GM21576 (cell line): Measurements from ENCODE around the gene ANKS1B.

Source experiments
- ATAC-seq: cut with Tn5 transposase; IDR thresholded peaks from one replicate; pipeline ENCODE4 v1.9.1; 2021; ENCODE audit warnings: mild to moderate bottlenecking, moderate library complexity; ENCODE audit not compliant: unreplicated experiment

The ANKS1B gene

DNA sequence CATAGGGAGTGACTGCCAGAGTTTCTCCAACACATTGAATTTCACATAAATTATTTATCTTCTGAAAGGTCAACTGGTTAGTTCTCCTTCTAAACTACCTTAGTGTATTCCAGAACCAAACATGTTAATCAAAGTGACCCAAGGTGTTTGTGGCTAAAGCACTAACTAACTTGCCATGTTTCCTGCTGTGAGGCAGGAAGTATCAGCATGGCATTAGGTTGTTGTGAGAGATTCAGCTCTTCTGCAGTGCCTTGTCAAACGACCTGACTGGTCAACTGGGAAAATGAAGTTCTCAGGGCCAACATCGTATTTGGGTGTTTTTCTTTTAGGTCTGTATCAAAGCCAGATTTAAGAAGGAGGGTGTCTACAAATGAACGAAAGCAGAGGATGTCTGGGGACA, 891.6 kb downstream of the ANKS1B start:
- ATAC-seq: no peak

DNA sequence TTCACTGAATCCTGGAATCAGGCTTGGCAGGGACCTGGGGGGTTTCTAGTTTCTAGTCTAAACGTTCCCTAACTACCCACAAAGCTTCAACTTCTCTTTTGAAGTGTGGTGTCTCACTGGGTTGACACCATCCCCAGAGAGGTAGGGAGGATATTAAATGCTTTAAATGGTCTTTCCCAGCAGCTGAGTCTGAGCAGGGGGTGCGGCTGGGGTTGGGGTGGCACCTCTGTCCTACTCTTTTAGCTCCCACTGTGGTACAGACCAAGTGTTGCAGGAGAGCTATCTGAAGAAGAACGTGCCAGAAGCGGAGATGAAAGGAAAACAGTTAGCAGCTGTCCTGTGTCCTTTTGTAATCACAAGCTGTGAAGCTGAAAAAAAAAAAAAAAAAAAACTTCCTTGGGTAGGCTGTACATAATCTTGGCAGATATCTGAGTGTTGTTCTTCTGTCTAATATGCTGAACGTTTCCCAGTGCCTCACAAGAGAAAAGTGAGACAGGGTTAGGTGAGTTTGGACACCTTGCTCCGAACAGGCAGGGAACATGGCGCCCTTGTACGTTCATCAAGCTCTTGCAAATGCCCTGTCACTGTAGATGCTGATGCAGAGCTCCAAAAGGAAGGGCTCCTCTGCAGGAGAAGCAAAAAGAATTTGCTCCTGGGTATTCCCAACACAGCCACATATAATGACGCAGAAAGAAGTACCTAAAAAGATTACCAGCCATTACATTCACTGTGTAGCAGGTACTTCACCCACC, 892.5 kb downstream of the ANKS1B start:
- no peak for ATAC-seq

DNA sequence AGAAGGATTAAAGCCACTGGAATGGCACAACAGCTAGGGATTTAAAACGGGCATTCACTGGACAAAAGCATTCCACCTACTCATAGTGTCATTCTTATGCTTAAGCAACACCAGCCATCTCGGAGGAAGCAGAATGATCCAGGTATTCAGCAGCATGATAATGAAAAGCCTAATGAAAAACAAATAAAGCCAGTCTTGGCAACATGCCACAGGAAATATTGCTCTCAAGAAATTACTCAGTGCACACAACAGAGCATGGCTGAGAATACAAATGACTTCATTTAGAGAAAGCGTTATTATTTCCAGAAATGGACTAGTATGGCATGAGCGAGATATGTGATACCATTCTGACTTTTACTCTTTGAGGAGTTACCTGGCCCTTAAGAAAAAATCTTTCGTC, 897.5 kb downstream of the ANKS1B start:
- no peak for ATAC-seq

DNA sequence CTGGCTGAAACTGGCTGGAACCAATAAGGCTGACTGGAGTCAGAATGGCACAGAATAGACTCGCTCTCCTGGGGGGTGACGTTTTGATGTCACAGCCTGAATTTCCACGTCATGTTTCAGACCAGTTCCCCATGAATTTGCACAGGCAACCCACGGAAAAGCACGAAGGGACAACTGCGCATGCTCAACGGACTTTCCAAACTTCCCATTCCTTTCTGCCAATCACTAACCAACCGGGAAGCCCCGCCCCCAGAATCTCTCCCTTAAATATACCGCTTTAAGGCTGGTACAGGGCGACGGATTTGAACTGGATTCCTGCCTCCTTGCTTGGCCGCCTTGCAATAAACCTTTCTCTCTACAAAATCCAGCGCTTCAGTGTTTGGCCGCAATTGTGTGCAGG, 904.9 kb downstream of the ANKS1B start:
- ATAC-seq: no peak

DNA sequence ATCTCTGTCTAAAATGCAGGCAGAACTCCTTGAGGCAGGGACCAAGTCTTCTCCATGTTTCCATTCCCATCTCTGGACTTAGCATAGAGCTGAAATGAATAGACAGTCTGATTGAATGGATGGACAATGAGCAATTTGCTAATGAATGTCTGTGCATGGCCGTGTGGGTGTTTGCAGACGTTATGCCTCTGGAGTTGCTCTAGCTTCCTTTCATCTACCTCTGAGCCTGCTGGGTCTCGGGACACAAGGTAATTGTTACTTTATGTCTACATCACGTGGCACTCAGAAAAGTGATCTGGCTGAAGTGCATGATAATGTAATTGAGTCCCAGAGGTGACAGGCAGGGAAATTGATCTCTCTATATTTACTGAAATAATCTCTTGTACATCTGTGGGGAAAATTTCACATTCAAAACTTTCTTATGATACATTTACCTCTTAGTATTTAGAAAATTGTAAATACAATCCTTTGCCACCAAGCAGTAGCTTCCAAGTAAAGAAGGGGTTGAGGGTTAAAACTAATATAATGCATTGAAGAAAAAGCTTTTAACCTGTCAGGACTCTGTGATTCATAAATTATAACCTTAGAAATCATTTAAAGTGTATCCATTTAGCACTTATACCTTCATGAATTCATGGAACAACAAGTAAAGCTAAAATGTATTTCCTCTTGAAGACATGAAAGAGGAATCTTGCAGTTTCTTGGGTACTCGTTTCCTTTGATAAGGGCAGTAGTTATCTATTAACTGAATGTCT, 915.6 kb downstream of the ANKS1B start:
- no peak for ATAC-seq

DNA sequence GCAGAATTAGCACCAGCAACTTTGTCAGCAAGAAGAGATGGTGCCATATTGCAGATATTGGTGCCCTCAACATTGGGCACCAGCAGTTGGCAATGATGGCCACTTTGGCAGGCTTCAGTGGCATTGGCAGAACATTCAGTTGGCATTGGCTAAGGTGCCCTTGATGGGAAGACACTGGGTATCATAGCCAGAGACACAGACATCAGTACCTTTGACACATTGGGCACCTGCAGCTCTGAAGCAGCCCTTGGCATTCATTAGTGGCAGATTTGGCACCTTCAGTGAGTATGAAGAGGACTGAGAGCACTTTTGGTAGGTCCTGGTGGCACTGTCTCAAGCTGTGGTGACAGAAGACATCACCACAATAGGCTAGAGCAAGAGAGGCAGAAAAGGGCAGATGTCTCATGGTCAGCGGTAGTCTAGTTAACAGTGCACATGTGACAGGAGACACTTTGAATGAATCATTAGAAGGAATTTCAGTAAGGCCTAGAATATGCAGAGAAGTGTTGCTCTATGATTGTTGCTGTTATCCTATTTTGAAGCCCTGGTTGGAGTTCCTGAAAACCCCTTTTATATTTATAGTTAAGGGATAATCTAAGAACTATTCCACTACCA, 917.5 kb downstream of the ANKS1B start:
- no peak for ATAC-seq

DNA sequence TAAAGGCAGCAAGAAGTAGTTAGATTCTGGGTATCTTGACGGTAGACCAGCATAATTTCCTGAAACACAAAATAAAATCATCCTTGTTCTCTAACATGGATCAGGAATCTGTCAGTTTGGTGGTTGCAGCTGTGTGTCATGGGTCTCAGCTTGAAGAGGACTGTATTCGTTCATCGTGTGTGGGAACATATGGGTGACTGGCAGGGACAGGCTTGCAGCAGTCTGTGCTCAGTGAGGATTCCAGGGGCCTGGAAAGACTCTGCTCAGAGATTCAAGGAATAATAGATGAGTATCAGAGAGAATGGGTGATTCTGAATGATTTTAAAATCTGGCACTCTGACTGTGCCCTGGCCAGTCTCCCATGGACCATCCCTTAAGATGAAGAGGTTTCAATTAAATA, 918.0 kb downstream of the ANKS1B start:
- ATAC-seq: no peak

DNA sequence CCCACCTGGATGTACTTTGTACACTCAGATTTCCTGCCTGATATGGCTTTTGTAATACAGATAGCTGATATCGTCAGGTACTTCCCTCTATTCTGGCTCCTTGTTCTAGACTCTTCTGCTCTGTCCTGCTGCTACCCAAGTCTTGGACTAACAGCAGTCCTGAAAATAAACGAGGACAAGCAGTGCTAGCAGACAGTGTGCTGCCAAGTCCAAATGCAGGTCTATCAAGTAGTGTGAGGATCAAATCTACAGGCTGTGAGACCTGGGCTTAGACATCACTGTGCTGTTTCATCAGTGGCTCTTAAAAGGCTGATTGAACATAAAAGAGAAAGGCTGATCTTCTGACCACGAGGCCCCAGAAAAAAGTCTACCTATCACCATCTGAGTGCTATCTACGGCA, 921.6 kb downstream of the ANKS1B start:
- ATAC-seq: no peak

DNA sequence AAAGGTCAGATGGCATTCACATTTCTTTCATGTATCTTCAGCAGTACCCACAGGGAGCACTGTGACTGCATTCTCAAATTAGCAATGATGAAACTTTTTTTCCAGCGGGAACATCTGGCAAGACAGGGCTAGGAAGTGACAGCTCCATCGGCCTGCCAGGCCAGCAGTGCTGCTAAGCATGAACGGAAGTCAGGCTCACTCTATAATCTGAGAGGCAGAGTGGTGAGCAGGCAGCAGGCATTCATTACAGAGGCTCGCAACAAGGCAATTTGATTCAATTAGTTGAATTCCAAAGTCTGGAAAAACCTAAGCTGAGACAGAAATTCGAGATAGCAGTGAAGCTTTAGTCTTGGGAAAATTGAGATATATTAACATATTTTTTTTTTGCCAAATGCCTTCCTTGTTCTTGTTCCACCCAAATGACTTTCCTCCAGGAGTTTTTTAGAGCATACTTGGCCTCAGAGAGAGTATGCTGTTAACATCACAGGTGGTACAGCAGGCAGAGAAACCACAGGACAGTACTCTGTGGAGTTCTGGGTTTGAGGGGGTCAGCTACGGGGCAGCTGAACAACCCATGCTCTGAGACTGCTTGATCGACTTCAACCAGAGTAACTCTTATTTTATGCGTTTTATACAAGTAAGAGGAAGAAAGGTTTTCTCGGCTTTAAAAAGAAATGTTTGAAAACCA, 924.8 kb downstream of the ANKS1B start:
- no peak for ATAC-seq

DNA sequence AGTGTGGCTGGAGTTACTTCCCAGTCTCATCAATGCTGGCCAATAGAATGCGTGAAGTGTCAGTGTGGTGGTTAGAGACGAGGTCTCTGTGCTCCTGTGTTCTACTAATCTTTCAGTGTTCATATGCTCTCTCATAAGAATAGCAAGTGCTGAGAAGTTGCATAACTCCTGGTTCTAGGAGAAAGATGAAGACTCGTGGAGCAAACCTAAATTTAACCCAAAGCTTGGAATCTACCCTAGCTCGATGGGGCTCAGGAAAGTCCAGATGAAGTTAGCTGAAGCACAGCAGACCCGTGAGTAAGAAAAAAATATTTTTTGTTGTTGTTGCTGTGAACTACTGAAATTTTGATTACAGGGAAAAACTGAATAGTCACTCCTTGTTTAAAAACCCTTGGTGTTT, 927.1 kb downstream of the ANKS1B start:
- ATAC-seq: no peak

DNA sequence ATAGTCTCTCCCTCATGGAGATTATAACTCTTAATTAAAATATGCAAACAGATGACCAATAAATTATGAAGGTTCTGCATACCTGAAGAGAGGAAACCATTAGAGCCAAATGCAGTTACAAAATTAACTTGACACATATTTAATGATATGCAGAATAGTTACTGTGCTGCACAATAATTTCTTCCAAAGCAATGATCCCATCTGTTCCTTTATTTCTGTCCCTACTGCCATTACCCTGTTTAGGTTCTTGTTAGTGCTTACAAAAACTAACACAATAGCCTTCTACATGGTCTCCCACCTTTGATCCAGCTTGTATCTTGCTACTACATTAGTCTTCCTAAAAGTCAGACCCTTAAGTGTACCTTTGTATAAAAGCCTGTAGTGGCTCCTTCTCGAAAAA, 928.5 kb downstream of the ANKS1B start:
- no peak for ATAC-seq

DNA sequence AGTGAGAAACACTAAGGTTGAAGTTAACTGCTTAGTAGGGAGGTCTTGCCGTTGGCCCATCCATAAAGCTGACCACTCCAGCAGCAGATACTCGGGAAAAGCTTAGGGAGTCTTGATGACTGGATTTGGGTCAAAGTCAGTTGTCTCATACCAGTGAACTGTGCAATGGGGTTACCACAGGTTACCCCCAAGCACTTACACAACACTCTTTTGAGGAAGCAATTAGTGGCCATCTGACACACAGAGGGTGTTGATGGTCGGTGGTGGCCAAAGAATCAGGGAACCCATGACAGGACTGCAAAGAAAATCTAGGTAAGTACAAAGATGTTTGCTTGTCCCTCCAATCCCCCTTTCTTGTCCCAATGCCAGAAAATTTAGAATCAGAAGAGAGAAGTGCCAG, 929.4 kb downstream of the ANKS1B start:
- no peak for ATAC-seq

DNA sequence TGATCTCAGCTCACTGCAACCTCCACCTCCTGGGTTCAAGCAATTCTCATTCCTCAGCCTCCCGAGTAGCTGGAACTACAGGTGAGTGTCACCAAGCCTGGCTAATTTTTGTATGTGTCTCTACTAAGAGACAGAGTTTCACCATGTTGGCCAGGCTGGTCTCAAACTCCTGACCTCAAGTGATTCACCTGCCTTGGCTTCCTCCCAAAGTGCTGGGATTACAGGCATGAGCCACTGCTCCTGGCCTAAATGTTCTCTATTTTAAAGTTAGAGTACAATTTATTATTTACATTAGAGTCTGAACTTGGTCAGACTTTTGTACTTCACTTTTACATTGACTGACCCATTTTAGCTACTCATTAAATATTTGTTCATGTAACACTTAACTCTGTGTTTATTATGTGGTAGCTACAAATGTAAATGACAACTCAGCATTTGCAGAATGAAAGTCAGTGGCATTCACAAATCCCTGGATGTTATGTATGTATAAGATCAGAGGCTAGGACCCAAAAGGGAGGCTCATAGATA, 930.1 kb downstream of the ANKS1B start:
- no peak for ATAC-seq

DNA sequence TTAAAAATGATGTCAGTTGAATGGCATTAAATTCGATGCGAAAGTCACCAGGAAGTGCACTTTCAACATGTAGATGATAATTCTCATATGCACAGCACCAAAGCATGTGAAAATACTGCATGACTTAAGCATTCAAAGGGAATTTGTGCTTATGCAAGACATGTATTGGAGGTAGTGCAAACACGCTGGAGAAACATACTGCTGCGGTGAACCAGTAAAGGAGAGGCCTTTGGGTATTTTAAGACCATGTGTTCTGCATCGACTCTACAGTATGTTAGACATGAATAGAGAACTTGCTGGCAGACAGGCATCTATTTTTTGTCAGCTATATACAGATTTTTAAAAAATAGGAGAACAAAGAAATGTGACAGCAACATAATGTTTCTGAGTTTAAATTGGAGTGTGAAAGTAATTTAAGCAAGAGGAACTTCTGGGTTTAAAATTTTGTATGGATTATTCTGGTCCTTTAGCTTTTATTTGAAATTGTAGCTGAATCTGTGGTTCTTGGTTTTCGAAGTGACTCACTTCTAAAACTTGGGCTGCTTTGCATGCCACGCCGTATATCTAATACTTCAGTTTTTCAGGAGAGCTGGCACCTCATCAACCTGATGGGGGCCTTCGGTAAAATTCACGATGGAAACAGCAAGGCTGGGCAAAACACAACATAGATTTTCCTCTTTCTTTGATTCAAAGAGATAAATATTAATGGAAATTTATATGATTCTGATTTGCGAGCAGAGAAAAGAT, 930.9 kb downstream of the ANKS1B start:
- ATAC-seq: no peak

DNA sequence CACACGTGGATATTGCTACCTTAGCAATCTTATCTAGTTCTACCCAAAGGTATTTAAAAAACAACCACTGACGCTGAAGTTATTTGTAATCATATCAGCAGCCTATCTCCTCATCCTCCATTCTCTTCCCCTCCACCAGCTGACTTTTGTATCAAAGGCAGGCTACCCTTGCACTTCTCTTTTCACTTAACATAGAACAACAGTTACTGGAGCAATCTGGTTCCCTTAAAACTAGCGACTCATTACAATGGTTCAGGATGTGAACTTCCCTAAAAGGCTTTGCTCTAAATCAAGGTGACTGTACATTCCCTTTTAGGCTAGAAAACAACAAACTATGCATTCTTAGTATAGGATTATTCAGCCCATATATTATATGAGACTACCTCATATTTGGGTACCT, 935.0 kb downstream of the ANKS1B start:
- no peak for ATAC-seq

DNA sequence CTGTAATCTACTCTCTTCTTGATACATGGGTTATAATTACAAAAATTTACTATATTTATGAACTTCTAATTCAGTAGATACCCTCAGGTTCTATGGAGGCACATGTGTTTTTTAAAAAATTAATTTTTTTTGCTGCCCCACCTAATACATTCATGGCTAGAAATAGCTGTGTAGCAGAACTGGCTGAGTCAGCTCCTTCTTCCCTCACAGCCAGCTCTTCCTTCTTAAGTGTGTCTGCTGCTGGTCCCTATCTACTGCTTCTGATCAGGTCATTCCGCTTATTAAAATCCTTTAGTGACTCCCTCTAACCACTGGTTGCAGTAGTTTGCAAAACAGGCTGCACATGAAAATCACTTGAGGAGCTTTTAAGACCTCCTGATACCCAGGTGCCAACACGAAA, 939.6 kb downstream of the ANKS1B start:
- no peak for ATAC-seq

DNA sequence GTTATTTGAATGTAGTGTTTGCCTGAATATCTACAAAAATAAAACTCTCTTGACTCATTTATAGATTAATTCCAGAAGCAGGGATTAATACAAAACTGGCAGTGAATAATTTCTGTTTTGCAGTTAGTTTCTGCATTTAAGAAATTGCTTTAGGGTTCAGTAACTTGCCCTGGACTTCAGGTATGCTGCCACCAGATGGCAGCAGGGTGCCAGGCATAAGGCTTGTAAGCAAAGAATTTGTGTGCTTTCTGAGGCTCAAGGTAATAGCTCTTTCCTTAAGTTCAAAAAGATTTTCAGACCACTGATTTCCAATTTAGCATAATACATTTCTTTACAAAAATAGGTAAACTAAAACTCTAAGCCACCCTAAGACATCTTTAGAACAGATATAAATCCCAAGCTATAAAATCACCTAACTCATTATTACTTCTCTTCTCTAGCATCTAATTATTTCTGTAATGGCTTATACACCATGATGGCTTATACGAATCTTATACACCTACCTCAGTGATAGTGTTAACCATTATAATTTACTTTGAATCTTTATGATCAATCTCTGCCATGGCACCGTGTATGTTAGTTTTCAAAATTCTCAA, 941.3 kb downstream of the ANKS1B start:
- ATAC-seq: no peak

DNA sequence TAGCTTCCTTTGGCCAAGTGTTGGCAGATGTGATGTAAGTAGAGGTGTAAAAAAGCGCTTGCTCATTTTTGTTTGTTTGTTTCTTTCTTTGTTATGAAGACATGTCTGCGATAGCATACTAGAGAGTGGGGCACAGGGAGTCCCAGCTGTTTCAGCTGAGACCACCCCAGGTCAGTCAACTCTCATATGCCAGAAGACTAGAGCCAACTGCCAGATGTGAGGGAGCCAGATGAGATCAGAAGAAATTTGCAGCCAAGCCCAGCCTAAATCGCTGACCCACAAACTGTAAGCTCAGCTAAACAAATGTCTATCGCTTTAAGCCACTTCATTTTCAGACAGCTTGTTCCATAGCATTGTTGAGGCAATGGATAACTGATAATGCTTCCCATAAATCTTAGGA, 942.5 kb downstream of the ANKS1B start:
- ATAC-seq: no peak

DNA sequence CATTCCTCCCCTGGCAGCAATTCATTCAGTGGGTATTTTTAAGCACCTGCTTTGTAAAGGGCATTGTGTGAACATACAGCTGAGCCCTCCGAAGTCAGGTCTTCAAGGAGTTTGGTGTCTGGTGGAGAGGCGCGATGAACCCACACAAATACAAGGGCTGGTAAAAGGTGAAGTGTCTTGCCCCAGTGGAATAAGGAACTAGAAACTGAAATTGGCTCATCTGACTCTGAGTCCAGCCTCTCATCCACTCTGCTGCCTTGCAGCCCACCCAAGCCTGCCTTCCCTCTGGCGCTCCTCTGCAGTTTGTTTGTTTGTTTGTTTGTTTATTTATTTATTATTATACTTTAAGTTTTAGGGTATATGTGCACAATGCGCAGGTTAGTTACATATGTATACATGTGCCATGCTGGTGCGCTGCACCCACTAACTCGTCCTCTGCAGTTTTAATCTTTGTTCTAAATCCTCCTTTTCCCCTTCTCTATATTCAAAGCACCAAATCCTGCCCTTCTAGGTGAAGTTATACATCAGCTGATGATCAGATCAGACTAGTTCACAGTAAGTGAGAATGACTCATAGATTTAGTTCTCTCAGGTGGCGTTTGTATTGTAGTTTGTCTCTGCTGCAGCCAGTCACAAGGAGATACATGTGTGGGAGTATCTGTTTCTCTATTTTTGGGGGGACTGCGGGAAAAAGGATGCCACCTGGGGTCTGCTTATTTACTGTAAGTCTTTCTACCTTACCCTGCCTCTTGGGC, 945.2 kb downstream of the ANKS1B start:
- ATAC-seq: no peak

DNA sequence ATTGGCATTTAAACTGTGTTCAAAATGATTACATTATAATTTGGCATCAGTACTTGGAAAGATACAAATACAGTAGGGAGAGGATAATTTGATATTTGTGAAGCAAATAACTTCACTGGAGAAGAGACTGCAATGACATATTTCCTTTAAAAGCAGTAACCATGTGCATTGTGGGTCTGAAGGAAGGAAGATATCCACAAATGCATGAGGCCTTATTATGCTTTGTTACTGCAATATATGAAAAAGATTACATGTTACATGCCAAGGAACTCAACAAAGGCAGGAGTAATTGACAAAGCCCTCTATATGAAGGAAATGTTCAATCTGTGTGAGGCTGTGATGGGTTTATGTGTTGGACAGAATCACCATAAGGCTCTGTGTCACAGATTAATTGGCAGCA, 948.2 kb downstream of the ANKS1B start:
- no peak for ATAC-seq
